ENCODE measurements around the gene GRIK5.
"Not testable (repeated sequence)": the region's sequence is repeated elsewhere in the genome, so short reads cannot be mapped to it uniquely, and the experiment has no call there.

GRIK5 gene

GRCh38 chr19:42051166-42052115 is 18.6 kb downstream of the GRIK5 start:
- no peak for DNase-seq (ENCODE audit: extremely low read depth in 1 of 2, low read depth in 1 of 2)

GRCh38 chr19:42048992-42049391 is 21.0 kb downstream of the GRIK5 start:
- DNase-seq (ENCODE audit: extremely low read depth in 1 of 2, low read depth in 1 of 2): no peak

GRCh38 chr19:42045575-42045974 is 24.4 kb downstream of the GRIK5 start:
- no peak for DNase-seq (ENCODE audit: extremely low read depth in 1 of 2, low read depth in 1 of 2)

GRCh38 chr19:42042455-42043170 is 27.4 kb downstream of the GRIK5 start:
- DNase-seq (ENCODE audit: extremely low read depth in 1 of 2, low read depth in 1 of 2): no peak

- DNase-seq (ENCODE audit: extremely low read depth in 1 of 2, low read depth in 1 of 2): not testable (repeated sequence)
Observed at GRCh38 chr19:42040491-42040890, 29.5 kb downstream of the GRIK5 start.

- no peak for DNase-seq (ENCODE audit: extremely low read depth in 1 of 2, low read depth in 1 of 2)
Observed at GRCh38 chr19:42040031-42040430, 30.0 kb downstream of the GRIK5 start.

GRCh38 chr19:42038666-42039065 is 31.3 kb downstream of the GRIK5 start:
- DNase-seq (ENCODE audit: extremely low read depth in 1 of 2, low read depth in 1 of 2): no peak

- DNase-seq (ENCODE audit: extremely low read depth in 1 of 2, low read depth in 1 of 2): no peak
Observed at GRCh38 chr19:42037649-42038048, 32.4 kb downstream of the GRIK5 start.

- DNase-seq (ENCODE audit: extremely low read depth in 1 of 2, low read depth in 1 of 2): peak; percentile 28 to 50
Observed at GRCh38 chr19:42034640-42035391, 35.2 kb downstream of the GRIK5 start.

- DNase-seq (ENCODE audit: extremely low read depth in 1 of 2, low read depth in 1 of 2): no peak
Observed at GRCh38 chr19:42033413-42033812, 36.6 kb downstream of the GRIK5 start.

GRCh38 chr19:42032431-42032830 is 37.6 kb downstream of the GRIK5 start:
- DNase-seq (ENCODE audit: extremely low read depth in 1 of 2, low read depth in 1 of 2): no peak

- DNase-seq (ENCODE audit: extremely low read depth in 1 of 2, low read depth in 1 of 2): no peak
Observed at GRCh38 chr19:42030645-42031440, 39.2 kb downstream of the GRIK5 start.

- DNase-seq (ENCODE audit: extremely low read depth in 1 of 2, low read depth in 1 of 2): no peak
Observed at GRCh38 chr19:42028304-42029216, 41.4 kb downstream of the GRIK5 start.

GRCh38 chr19:42024622-42025111 is 45.3 kb downstream of the GRIK5 start:
- no peak for DNase-seq (ENCODE audit: extremely low read depth in 1 of 2, low read depth in 1 of 2)

- DNase-seq (ENCODE audit: extremely low read depth in 1 of 2, low read depth in 1 of 2): no peak
Observed at GRCh38 chr19:42023943-42024260, 46.1 kb downstream of the GRIK5 start.

GRCh38 chr19:42023121-42023942 is 46.7 kb downstream of the GRIK5 start:
- no peak for DNase-seq (ENCODE audit: extremely low read depth in 1 of 2, low read depth in 1 of 2)

GRCh38 chr19:42022616-42023015 is 47.4 kb downstream of the GRIK5 start:
- DNase-seq (ENCODE audit: extremely low read depth in 1 of 2, low read depth in 1 of 2): no peak

GRCh38 chr19:42021185-42021584 is 48.8 kb downstream of the GRIK5 start:
- DNase-seq (ENCODE audit: extremely low read depth in 1 of 2, low read depth in 1 of 2): no peak
